GM18526 (cell line): ENCODE data around the gene MLH1.

Experiments
- POLR2A ChIP-seq: IDR thresholded peaks from 3 replicates; pipeline ENCODE4 v1.6.1; 2011; ENCODE audit not compliant: insufficient read length; ENCODE audit errors: extremely low read depth

MLH1 gene

GRCh38 chr3:37097776-37098175 lies 104.5 kb downstream of the MLH1 start:
- no peak for TF ChIP-seq POLR2A

- TF ChIP-seq POLR2A = no peak
Measured at GRCh38 chr3:37098884-37099283, 105.6 kb downstream of the MLH1 start.

GRCh38 chr3:37099469-37099868 lies 106.2 kb downstream of the MLH1 start:
- no peak for TF ChIP-seq POLR2A

GRCh38 chr3:37100411-37100810 lies 107.1 kb downstream of the MLH1 start:
- TF ChIP-seq POLR2A = no peak
